KMS-11 (cell line): ENCODE results near the gene CYB5B.

Experiments
- H2AFZ ChIP-seq: fragments of 200-600 bp; sonication (generic); 2 replicates; pipeline ENCODE4 v1.6.1; 2016; ENCODE audit warnings: antibody characterized with exemption, mixed run types, low read depth
- H3K27ac ChIP-seq: fragments of 200-600 bp; sonication (generic); 2 replicates; pipeline ENCODE4 v1.6.1; 2016; ENCODE audit warnings: mild to moderate bottlenecking, mixed run types
- H3K27me3 ChIP-seq: fragments of 200-600 bp; sonication (generic); 2 replicates; pipeline ENCODE4 v1.6.1; 2017; ENCODE audit warnings: mild to moderate bottlenecking, low read depth, mixed run types, moderate library complexity; ENCODE audit not compliant: insufficient read depth
- H3K36me3 ChIP-seq: fragments of 200-600 bp; sonication (generic); 2 replicates; pipeline ENCODE4 v1.6.1; 2017; ENCODE audit warnings: mild to moderate bottlenecking, mixed run types; ENCODE audit not compliant: insufficient read depth
- H3K4me1 ChIP-seq: fragments of 200-600 bp; sonication (generic); 2 replicates; pipeline ENCODE4 v1.6.1; 2016; ENCODE audit warnings: mild to moderate bottlenecking, low read depth, mixed run types; ENCODE audit not compliant: poor library complexity, severe bottlenecking
- H3K4me2 ChIP-seq: fragments of 200-600 bp; sonication (generic); 2 replicates; pipeline ENCODE4 v1.7.0; 2016; ENCODE audit warnings: mild to moderate bottlenecking, mixed run types
- H3K4me3 ChIP-seq: fragments of 200-600 bp; sonication (generic); IDR thresholded peaks from 2 replicates; pipeline ENCODE4 v1.6.1; 2017; ENCODE audit warnings: low read depth, low read length, mixed read lengths; ENCODE audit not compliant: insufficient read depth
- H3K79me2 ChIP-seq: fragments of 200-600 bp; sonication (generic); 2 replicates; pipeline ENCODE4 v1.6.1; 2016; ENCODE audit warnings: low read depth, mixed run types; ENCODE audit not compliant: insufficient read depth
- H3K9ac ChIP-seq: fragments of 200-600 bp; sonication (generic); 2 replicates; pipeline ENCODE4 v1.6.1; 2016; ENCODE audit warnings: mild to moderate bottlenecking, mixed run types
- H4K20me1 ChIP-seq: fragments of 200-600 bp; sonication (generic); 2 replicates; pipeline ENCODE4 v1.6.1; 2016; ENCODE audit warnings: mild to moderate bottlenecking, mixed run types; ENCODE audit not compliant: insufficient read depth
- TF ChIP-seq, protein P1 (sequence below): fragments of 200-600 bp; sonication (generic); conservative IDR thresholded peaks from 2 replicates; pipeline ENCODE4 v1.6.1; 2017; ENCODE audit warnings: low read depth, mild to moderate bottlenecking, antibody characterized with exemption, low read length, moderate library complexity, mixed read lengths

Gene CYB5B

DNA sequence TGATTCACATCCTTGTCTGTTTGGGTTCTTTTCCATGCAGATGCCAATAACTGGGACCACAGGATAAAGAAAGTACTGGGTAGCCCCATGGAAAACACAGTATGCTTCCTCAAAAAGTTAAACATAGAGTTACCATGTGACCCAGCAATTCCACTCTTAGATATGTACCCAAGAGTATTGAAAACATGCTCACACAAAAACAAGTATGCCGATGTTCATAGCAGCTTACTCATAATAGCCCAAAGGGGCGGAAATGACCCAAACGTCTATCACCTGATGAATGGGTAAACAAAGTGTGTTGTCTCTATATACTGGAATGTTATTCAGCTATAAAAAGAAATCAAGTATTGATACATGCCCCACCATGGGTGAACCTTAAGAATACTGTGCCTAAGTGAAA lies 55.4 kb downstream of the CYB5B start:
- H4K20me1 ChIP-seq, result no peaks in the 10 kb centered on the region
- H3K4me1 ChIP-seq, result no peaks in the 10 kb centered on the region
- no peak overlapping the region for H2AFZ ChIP-seq
- no peak overlapping the region for H3K9ac ChIP-seq
- no peaks in the 10 kb centered on the region for H3K27me3 ChIP-seq
- no peak overlapping the region for H3K27ac ChIP-seq
- TF ChIP-seq, protein P1, sequence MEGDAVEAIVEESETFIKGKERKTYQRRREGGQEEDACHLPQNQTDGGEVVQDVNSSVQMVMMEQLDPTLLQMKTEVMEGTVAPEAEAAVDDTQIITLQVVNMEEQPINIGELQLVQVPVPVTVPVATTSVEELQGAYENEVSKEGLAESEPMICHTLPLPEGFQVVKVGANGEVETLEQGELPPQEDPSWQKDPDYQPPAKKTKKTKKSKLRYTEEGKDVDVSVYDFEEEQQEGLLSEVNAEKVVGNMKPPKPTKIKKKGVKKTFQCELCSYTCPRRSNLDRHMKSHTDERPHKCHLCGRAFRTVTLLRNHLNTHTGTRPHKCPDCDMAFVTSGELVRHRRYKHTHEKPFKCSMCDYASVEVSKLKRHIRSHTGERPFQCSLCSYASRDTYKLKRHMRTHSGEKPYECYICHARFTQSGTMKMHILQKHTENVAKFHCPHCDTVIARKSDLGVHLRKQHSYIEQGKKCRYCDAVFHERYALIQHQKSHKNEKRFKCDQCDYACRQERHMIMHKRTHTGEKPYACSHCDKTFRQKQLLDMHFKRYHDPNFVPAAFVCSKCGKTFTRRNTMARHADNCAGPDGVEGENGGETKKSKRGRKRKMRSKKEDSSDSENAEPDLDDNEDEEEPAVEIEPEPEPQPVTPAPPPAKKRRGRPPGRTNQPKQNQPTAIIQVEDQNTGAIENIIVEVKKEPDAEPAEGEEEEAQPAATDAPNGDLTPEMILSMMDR, result no peak
- no peak overlapping the region for H3K4me3 ChIP-seq
- H3K79me2 ChIP-seq, result no peaks in the 10 kb centered on the region
- H3K4me2 ChIP-seq, result no peak overlapping the region
- H3K36me3 ChIP-seq, result no peaks in the 10 kb centered on the region

DNA sequence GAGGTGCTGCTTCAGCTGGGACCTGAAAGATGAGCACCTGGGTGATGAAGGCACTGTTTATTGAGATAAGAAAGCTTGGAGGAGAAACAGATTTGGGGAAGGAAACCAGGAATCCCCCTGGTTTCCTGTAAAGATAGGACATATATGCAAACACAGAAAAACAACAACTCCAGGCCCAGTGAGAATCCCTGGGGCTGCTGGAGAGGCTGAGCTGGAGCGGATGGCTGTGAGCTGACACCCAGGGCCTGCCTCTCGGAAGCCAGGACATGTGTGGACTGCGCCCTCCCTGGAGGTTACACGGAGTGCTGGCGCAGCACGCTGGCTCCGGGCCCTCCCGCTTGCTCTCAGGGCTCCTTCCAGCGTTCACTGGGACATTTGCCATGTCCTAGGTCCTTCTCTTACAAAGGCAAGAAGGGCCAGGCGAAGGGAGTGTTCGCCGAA lies 57.5 kb downstream of the CYB5B start:
- Histone ChIP-seq H3K36me3 (no peaks in the 10 kb centered on the region), H3K27me3 (no peaks in the 10 kb centered on the region), H2AFZ (no peak overlapping the region), H3K79me2 (no peaks in the 10 kb centered on the region), H3K9ac (no peak overlapping the region), H3K27ac (no peak overlapping the region), H4K20me1 (no peaks in the 10 kb centered on the region), H3K4me2 (no peak overlapping the region), H3K4me3 (no peak overlapping the region), H3K4me1 (no peaks in the 10 kb centered on the region)
- TF ChIP-seq, protein P1, result no peak

DNA sequence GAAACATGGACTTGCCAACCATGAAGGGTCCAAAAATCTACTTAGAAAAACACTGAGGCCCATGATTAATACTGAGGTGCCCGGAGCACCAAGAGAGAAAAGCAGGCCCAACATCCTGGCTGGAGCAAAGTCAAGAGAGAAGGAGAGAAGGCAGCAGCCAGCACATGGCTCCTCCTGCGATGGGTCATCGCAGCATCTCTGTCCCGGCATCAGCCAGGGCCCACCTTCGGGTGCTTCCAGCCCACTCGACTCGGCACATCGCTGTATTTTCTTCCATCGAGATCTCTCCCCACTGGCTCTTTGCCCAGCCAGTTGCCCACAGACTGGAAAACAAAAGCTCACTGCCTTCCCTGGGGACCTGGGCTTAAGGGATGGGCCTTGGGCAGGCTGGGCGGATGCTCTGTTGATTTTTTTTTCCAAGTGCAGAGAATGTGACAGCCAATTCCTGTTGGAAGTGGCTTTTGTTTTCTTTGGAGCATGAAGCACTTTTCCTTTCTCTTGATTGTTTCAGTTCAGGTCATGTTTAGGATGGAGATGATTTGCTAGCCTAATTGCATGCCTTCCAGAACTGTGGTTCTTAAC lies 58.1 kb downstream of the CYB5B start:
- Histone ChIP-seq H3K27ac (no peak overlapping the region), H3K4me3 (no peak overlapping the region), H3K4me1 (no peaks in the 10 kb centered on the region), H3K27me3 (no peaks in the 10 kb centered on the region), H3K4me2 (no peak overlapping the region), H3K9ac (no peak overlapping the region), H3K36me3 (no peaks in the 10 kb centered on the region), H3K79me2 (no peaks in the 10 kb centered on the region), H2AFZ (no peak overlapping the region), H4K20me1 (no peaks in the 10 kb centered on the region)
- TF ChIP-seq, protein P1, result no peak

DNA sequence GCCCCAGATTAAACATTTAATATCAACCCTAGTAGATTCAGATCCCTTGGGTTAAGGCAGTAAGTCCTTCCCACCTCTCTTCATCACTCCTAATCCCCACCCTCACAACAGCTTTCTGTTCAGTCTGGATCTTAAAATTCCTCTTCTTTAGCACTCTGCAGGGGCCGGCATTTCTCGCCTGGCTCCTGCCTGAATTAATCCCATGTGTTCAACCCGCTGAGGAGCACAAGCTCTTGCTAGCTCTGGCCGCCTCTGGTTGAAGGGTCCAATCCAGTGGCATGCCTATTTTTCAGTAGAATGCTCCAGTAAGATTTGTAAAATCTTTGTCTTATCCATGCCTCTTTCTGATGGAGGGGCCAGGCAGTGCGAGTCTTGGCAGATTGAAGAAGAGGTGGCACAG lies 59.2 kb downstream of the CYB5B start:
- Histone ChIP-seq H3K4me3 (no peak overlapping the region), H3K9ac (no peak overlapping the region), H2AFZ (no peak overlapping the region), H4K20me1 (no peaks in the 10 kb centered on the region), H3K4me2 (no peak overlapping the region), H3K4me1 (no peaks in the 10 kb centered on the region), H3K27me3 (no peaks in the 10 kb centered on the region), H3K79me2 (no peaks in the 10 kb centered on the region), H3K36me3 (no peaks in the 10 kb centered on the region), H3K27ac (no peak overlapping the region)
- TF ChIP-seq, protein P1, result no peak
